GM10847 (cell line): Measurements from ENCODE around the gene CCDC30.

ENCODE experiments used
- POLR2A ChIP-seq: IDR thresholded peaks from 2 replicates; pipeline ENCODE4 v1.6.1; 2011; ENCODE audit not compliant: insufficient read length; ENCODE audit errors: extremely low read depth

Gene CCDC30

GRCh38 chr1:42462828-42463763 is at the start of gene CCDC30:
Gene CCDC30, plus strand, starts transcription at chr1:42463286. Its CDS starts 17,266 bp downstream, at chr1:42480552.
- no peak for TF ChIP-seq POLR2A

GRCh38 chr1:42414551-42415496 is 48.3 kb upstream of the CCDC30 start:
- no peak for TF ChIP-seq POLR2A

GRCh38 chr1:42417166-42417565 is 45.9 kb upstream of the CCDC30 start:
- no peak for TF ChIP-seq POLR2A

- TF ChIP-seq POLR2A: no peak
Measured at GRCh38 chr1:42418516-42418915, 44.6 kb upstream of the CCDC30 start.

GRCh38 chr1:42419126-42419821 is 43.8 kb upstream of the CCDC30 start:
- TF ChIP-seq POLR2A: no peak

- TF ChIP-seq POLR2A: no peak
Measured at GRCh38 chr1:42420121-42420520, 43.0 kb upstream of the CCDC30 start.

GRCh38 chr1:42420911-42421585 is 42.0 kb upstream of the CCDC30 start:
- TF ChIP-seq POLR2A: no peak

GRCh38 chr1:42422737-42423136 is 40.3 kb upstream of the CCDC30 start:
- no peak for TF ChIP-seq POLR2A

GRCh38 chr1:42423681-42424080 is 39.4 kb upstream of the CCDC30 start:
- TF ChIP-seq POLR2A: no peak

- no peak for TF ChIP-seq POLR2A
Measured at GRCh38 chr1:42424201-42424600, 38.9 kb upstream of the CCDC30 start.

- no peak for TF ChIP-seq POLR2A
Measured at GRCh38 chr1:42427240-42427639, 35.8 kb upstream of the CCDC30 start.

- TF ChIP-seq POLR2A: no peak
Measured at GRCh38 chr1:42429603-42430002, 33.5 kb upstream of the CCDC30 start.

GRCh38 chr1:42430286-42431135 is 32.6 kb upstream of the CCDC30 start:
- no peak for TF ChIP-seq POLR2A

- no peak for TF ChIP-seq POLR2A
Measured at GRCh38 chr1:42431514-42431913, 31.6 kb upstream of the CCDC30 start.

- TF ChIP-seq POLR2A: no peak
Measured at GRCh38 chr1:42432714-42433113, 30.4 kb upstream of the CCDC30 start.
